ENCODE data around the gene PLAU.
"Not testable (repeated sequence)": the region's sequence is repeated elsewhere in the genome, so short reads cannot be mapped to it uniquely, and the experiment has no call there.

The PLAU gene

DNA sequence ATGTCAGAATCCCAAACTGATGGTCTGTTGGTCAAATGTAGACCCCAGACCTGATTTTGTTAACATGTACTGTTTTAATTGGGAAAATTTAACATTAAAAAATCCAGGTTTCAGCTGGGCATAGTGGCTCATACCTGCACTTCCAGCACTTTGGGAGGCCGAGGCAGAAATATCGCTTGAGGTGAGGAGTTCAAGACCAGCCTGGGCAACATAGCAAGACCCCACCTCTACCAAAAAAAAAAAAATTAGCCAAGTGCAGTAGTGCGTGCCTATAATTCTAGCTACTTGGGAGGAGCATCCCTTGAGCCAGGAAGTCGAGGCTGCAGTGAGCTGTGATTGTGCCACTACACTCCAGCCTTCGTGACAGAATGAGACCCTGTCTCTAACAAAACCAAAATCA is 20.7 kb upstream of the PLAU start:
- Histone ChIP-seq H3K4me3 (ENCODE audit: severe bottlenecking) (no peak overlapping the region), H3K27me3 (ENCODE audit: insufficient read depth, poor library complexity, severe bottlenecking) (no peaks in the 10 kb centered on the region), H3K9me3 (ENCODE audit: severe bottlenecking) (no peaks in the 10 kb centered on the region), H3K36me3 (ENCODE audit: low read depth) (no peaks in the 10 kb centered on the region), H3K27ac (ENCODE audit: poor library complexity, severe bottlenecking) (peak overlapping the region; percentile 99), H3K4me1 (ENCODE audit: insufficient read depth, poor library complexity, severe bottlenecking) (peaks cover 62% of the 10 kb centered on the region)
- ATAC-seq (ENCODE audit: low read depth) (no peak), DNase-seq (ENCODE audit: low spot score) (no peak)
- TF ChIP-seq, protein P1, sequence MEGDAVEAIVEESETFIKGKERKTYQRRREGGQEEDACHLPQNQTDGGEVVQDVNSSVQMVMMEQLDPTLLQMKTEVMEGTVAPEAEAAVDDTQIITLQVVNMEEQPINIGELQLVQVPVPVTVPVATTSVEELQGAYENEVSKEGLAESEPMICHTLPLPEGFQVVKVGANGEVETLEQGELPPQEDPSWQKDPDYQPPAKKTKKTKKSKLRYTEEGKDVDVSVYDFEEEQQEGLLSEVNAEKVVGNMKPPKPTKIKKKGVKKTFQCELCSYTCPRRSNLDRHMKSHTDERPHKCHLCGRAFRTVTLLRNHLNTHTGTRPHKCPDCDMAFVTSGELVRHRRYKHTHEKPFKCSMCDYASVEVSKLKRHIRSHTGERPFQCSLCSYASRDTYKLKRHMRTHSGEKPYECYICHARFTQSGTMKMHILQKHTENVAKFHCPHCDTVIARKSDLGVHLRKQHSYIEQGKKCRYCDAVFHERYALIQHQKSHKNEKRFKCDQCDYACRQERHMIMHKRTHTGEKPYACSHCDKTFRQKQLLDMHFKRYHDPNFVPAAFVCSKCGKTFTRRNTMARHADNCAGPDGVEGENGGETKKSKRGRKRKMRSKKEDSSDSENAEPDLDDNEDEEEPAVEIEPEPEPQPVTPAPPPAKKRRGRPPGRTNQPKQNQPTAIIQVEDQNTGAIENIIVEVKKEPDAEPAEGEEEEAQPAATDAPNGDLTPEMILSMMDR (IDR thresholded peaks at IDR 0.05; ENCODE audit: poor library complexity, severe bottlenecking): no peak

DNA sequence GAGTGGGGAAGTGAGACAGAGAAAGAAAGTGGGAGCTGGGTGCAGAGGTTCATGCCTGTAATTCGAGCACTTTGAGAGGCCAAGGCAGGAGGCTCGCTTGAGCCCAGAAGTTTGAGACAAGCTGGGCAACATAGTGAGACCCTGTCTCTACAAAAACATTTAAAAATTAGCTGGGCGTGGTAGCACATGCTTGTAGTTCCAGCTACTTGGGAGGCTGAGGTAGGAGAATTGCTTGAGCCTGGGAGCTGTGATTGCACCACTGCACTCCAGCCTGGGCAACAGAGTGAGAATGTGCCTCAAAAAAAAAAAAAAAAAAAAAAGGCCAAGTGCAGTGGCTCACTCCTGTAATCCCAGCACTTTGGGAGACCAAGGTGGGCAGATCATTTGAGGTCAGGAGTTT is 20.1 kb upstream of the PLAU start:
- not testable (repeated sequence) for H3K4me3 ChIP-seq (ENCODE audit: severe bottlenecking); ATAC-seq (ENCODE audit: low read depth); DNase-seq (ENCODE audit: low spot score); H3K27me3 ChIP-seq (ENCODE audit: insufficient read depth, poor library complexity, severe bottlenecking); H3K36me3 ChIP-seq (ENCODE audit: low read depth); H3K9me3 ChIP-seq (ENCODE audit: severe bottlenecking)
- Histone ChIP-seq H3K27ac (ENCODE audit: poor library complexity, severe bottlenecking) (peak overlapping the region; percentile 99), H3K4me1 (ENCODE audit: insufficient read depth, poor library complexity, severe bottlenecking) (peaks cover 62% of the 10 kb centered on the region)

DNA sequence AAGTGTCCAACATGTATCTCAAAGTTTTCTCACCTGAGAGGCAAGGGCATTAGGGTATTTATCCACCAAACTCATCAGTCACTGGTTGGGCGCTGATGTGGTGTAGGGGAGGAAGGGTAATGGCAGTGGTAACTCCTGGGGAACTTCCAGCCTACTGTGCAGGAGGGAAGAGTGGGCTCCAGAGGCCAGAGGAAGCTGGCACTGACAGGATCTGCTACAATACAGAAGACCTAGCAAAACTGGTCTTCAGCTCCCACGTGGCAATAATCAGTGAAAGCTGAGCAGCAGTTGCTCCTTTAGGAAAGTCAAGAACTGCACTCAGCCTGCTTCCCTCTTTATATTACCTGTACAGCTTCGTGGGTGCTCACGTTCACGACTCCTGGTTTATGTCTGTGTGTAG is 19.4 kb upstream of the PLAU start:
- Histone ChIP-seq H3K4me3 (ENCODE audit: severe bottlenecking) (no peak overlapping the region), H3K4me1 (ENCODE audit: insufficient read depth, poor library complexity, severe bottlenecking) (peaks cover 57% of the 10 kb centered on the region), H3K27me3 (ENCODE audit: insufficient read depth, poor library complexity, severe bottlenecking) (no peaks in the 10 kb centered on the region), H3K9me3 (ENCODE audit: severe bottlenecking) (no peaks in the 10 kb centered on the region), H3K36me3 (ENCODE audit: low read depth) (no peaks in the 10 kb centered on the region), H3K27ac (ENCODE audit: poor library complexity, severe bottlenecking) (peak overlapping the region; percentile 99)
- no peak for DNase-seq (ENCODE audit: low spot score)
- TF ChIP-seq, protein P1 (IDR thresholded peaks at IDR 0.05; ENCODE audit: poor library complexity, severe bottlenecking): no peak
- ATAC-seq (ENCODE audit: low read depth): no peak

DNA sequence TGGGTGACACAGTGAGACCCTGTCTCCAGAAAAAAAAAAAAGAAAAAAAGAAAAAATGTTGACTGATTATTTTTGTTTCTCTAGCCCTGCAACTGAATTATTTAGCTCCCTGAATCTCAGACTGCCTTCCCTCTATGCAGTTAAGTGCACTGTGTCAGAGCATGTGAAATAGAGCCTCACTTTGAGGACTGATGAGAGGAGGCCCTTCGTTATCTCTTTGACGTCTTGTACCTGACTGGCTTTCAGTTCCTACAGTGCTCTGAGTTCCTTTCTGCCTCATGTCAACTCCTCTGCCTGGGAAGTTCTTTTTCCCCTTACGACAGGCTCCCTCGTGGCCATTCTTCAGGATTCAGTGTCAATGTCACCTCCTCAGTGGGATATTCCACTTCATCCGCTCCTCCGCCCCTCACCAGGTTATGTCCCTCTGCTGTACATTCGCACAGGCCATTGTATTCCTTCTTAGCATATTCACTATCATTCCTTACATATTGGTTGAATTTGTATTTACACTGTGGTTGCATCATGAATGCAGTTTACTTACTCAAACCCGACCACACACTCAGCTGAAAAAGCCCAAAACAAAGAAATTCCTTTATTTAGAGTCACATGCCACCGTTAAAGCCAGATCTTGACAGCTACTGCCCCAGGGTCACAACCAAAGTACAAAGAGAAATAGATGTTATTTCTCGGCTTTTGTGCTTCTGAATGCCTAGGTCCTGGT is 18.5 kb upstream of the PLAU start:
- Histone ChIP-seq H3K27me3 (ENCODE audit: insufficient read depth, poor library complexity, severe bottlenecking) (no peaks in the 10 kb centered on the region), H3K9me3 (ENCODE audit: severe bottlenecking) (no peaks in the 10 kb centered on the region), H3K36me3 (ENCODE audit: low read depth) (no peaks in the 10 kb centered on the region), H3K4me3 (ENCODE audit: severe bottlenecking) (no peak overlapping the region), H3K27ac (ENCODE audit: poor library complexity, severe bottlenecking) (peak overlapping the region; percentile 99), H3K4me1 (ENCODE audit: insufficient read depth, poor library complexity, severe bottlenecking) (peaks cover 48% of the 10 kb centered on the region)
- TF ChIP-seq, protein P1 (IDR thresholded peaks at IDR 0.05; ENCODE audit: poor library complexity, severe bottlenecking): no peak
- no peak for DNase-seq (ENCODE audit: low spot score)
- no peak for ATAC-seq (ENCODE audit: low read depth)

GRCh38 chr10:73893426-73893825 is 17.5 kb upstream of the PLAU start:
- peaks cover 39% of the 10 kb centered on the region for H3K4me1 ChIP-seq (ENCODE audit: insufficient read depth, poor library complexity, severe bottlenecking)

More at GRCh38 chr10:73893426-73893825, 17.5 kb upstream of the PLAU start:
- DNase-seq (ENCODE audit: low spot score) (no peak), ATAC-seq (ENCODE audit: low read depth) (no peak)
- Histone ChIP-seq H3K27me3 (ENCODE audit: insufficient read depth, poor library complexity, severe bottlenecking) (no peaks in the 10 kb centered on the region), H3K4me3 (ENCODE audit: severe bottlenecking) (no peak overlapping the region), H3K36me3 (ENCODE audit: low read depth) (no peaks in the 10 kb centered on the region), H3K27ac (ENCODE audit: poor library complexity, severe bottlenecking) (peak overlapping the region; percentile 99), H3K9me3 (ENCODE audit: severe bottlenecking) (no peaks in the 10 kb centered on the region)
- TF ChIP-seq, protein P1 (IDR thresholded peaks at IDR 0.05; ENCODE audit: poor library complexity, severe bottlenecking): no peak
